ENCODE measurements around the gene RUBCNL. TPM values are rescaled to one million over a fixed set of nuclear protein-coding genes. Genes with fewer than 3 reads are reported as not detected.
A peak's percentile ranks its signal among the peaks of the same experiment; 100 is the strongest.

RUBCNL gene
- total and polyA plus RNA-seq, 7 experiments from 2014 or later, result 0.04 to 5.5 (median 0.30) TPM

- H3K9me3 ChIP-seq (ENCODE audit: control insufficient read depth in 2 of 3, low read length in 3 of 3), result no peaks in the 10 kb centered on the region
- POLR2A ChIA-PET, result interaction anchor here (0.7 to 1.4 kb wide), 3 partner anchors 21 to 162 kb away, joined by 3 to 4 read pairs (median 3); no protein-coding TSS in a partner anchor
These were observed 69.9 kb downstream of the RUBCNL start for GRCh38 chr13:46317120-46317519.

GRCh38 chr13:46315491-46316075 is 71.5 kb downstream of the RUBCNL start:
- no peak for DNase-seq
- Mint-ChIP-seq H3K27me3 (no peaks in the 10 kb centered on the region), H3K36me3 (peaks cover 15 to 49% (median 42%) of the 10 kb centered on the region in 5 donors), H3K27ac (peak overlapping the region in 5 of 9 donors; percentile 0 to 43 (median 3)), H3K9me3 (peaks cover 0 to 12% (median 2%) of the 10 kb centered on the region in 11 donors), H3K4me3 (no peak overlapping the region), H3K4me1 (peaks cover 20 to 60% (median 43%) of the 10 kb centered on the region in 7 donors)
- intact Hi-C loops (cut with micrococcal nuclease), result no loop called here
- Histone ChIP-seq H3K27me3 (ENCODE audit: control insufficient read depth in 2 of 2, insufficient read depth in 2 of 2, low read length in 2 of 2) (no peaks in the 10 kb centered on the region), H3K27ac (ENCODE audit: low read depth, low read length) (no peak overlapping the region), H3K36me3 (ENCODE audit: control insufficient read depth in 2 of 3, insufficient read depth in 3 of 3, low read length in 3 of 3) (peaks cover 0 to 13% (median 0%) of the 10 kb centered on the region in 3 experiments), H3K4me3 (ENCODE audit: low read length) (no peak overlapping the region), H3K4me1 (ENCODE audit: control insufficient read depth in 2 of 2, insufficient read depth in 2 of 2, low read length in 2 of 2) (peaks cover 10 to 16% of the 10 kb centered on the region in 2 donors), H3K9me3 (ENCODE audit: control insufficient read depth in 2 of 3, low read length in 3 of 3) (no peaks in the 10 kb centered on the region)
- ChIA-PET CTCF (interaction anchor here (8.2 kb wide), 1 partner anchor 21 kb away, joined by 108 read pairs; no protein-coding TSS in a partner anchor), POLR2A (interaction anchor here (0.8 to 3.2 kb wide), 2 partner anchors 19 to 133 kb away, joined by 3 to 30 read pairs; no protein-coding TSS in a partner anchor)
- no peak for ATAC-seq

More at GRCh38 chr13:46317120-46317519, 69.9 kb downstream of the RUBCNL start:
- Histone ChIP-seq H3K27ac (ENCODE audit: low read depth, low read length) (no peak overlapping the region), H3K27me3 (ENCODE audit: control insufficient read depth in 2 of 2, insufficient read depth in 2 of 2, low read length in 2 of 2) (no peaks in the 10 kb centered on the region), H3K36me3 (ENCODE audit: control insufficient read depth in 2 of 3, insufficient read depth in 3 of 3, low read length in 3 of 3) (peaks cover 0 to 13% (median 0%) of the 10 kb centered on the region in 3 experiments), H3K4me3 (ENCODE audit: low read length) (no peak overlapping the region), H3K4me1 (ENCODE audit: control insufficient read depth in 2 of 2, insufficient read depth in 2 of 2, low read length in 2 of 2) (peaks cover 18 to 24% of the 10 kb centered on the region in 2 donors)
- intact Hi-C loops (cut with micrococcal nuclease), result no loop called here
- Mint-ChIP-seq H3K27me3 (no peaks in the 10 kb centered on the region), H3K4me3 (no peak overlapping the region), H3K36me3 (peaks cover 11 to 33% (median 30%) of the 10 kb centered on the region in 5 donors), H3K4me1 (peaks cover 32 to 73% (median 56%) of the 10 kb centered on the region in 7 donors), H3K9me3 (peaks cover 0 to 9% (median 0%) of the 10 kb centered on the region in 11 donors), H3K27ac (peak overlapping the region in 1 of 9 donors; percentile 4)
- DNase-seq (no peak), ATAC-seq (no peak)
- CTCF ChIA-PET, result interaction anchor here (8.2 kb wide), 1 partner anchor 23 kb away, joined by 108 read pairs; no protein-coding TSS in a partner anchor

DNA sequence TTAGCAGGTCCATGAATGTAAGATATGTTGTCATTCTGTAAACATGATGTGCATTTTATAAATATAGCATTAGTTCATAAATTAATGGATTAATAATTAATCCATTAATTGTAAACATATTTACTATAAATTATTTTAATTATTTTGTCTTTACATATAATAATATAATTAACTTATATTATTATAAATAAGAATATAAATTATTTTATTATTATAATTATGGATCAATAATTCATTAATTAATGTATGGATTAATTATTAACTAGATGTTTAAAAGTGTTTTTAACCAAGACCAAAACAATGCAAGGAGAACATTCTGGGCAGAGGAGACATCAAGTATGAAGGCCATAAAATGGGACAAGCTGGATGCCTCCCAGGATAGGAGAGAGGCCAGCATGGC is 72.0 kb downstream of the RUBCNL start:
- DNase-seq (no peak), ATAC-seq (no peak)
- H3K4me1 Mint-ChIP-seq, result peaks cover 16 to 55% (median 43%) of the 10 kb centered on the region in 7 donors
- no peak overlapping the region for H3K4me3 Mint-ChIP-seq
- H3K4me1 ChIP-seq (ENCODE audit: control insufficient read depth in 2 of 2, insufficient read depth in 2 of 2, low read length in 2 of 2), result peaks cover 6 to 13% of the 10 kb centered on the region in 2 donors
- H3K36me3 ChIP-seq (ENCODE audit: control insufficient read depth in 2 of 3, insufficient read depth in 3 of 3, low read length in 3 of 3), result peaks cover 0 to 13% (median 0%) of the 10 kb centered on the region in 3 experiments
- no peaks in the 10 kb centered on the region for H3K27me3 Mint-ChIP-seq
- H3K27ac Mint-ChIP-seq, result peak overlapping the region in 4 of 9 donors; percentile 0 to 43 (median 15)
- H3K36me3 Mint-ChIP-seq, result peaks cover 15 to 54% (median 44%) of the 10 kb centered on the region in 5 donors
- peaks cover 0 to under 1% (median 0%) of the 10 kb centered on the region in 3 experiments for H3K9me3 ChIP-seq (ENCODE audit: control insufficient read depth in 2 of 3, low read length in 3 of 3)
- ChIA-PET POLR2A (interaction anchor here (0.8 to 3.2 kb wide), 2 partner anchors 18 to 132 kb away, joined by 3 to 30 read pairs; no protein-coding TSS in a partner anchor), CTCF (interaction anchor here (1.9 to 2.0 kb wide), 2 partner anchors 19 to 25 kb away, joined by 5 to 12 read pairs; no protein-coding TSS in a partner anchor)
- no peak overlapping the region for H3K27ac ChIP-seq (ENCODE audit: low read depth, low read length)
- H3K4me3 ChIP-seq (ENCODE audit: low read length), result no peak overlapping the region
- intact Hi-C loops (cut with micrococcal nuclease), result no loop called here
- peaks cover 0 to 13% (median 5%) of the 10 kb centered on the region in 11 donors for H3K9me3 Mint-ChIP-seq
- H3K27me3 ChIP-seq (ENCODE audit: control insufficient read depth in 2 of 2, insufficient read depth in 2 of 2, low read length in 2 of 2), result no peaks in the 10 kb centered on the region

- ATAC-seq (no peak), DNase-seq (no peak)
- Histone ChIP-seq H3K27ac (ENCODE audit: low read depth, low read length) (no peak overlapping the region), H3K4me1 (ENCODE audit: control insufficient read depth in 2 of 2, insufficient read depth in 2 of 2, low read length in 2 of 2) (peaks cover 6 to 13% of the 10 kb centered on the region in 2 donors), H3K27me3 (ENCODE audit: control insufficient read depth in 2 of 2, insufficient read depth in 2 of 2, low read length in 2 of 2) (no peaks in the 10 kb centered on the region), H3K36me3 (ENCODE audit: control insufficient read depth in 2 of 3, insufficient read depth in 3 of 3, low read length in 3 of 3) (peaks cover 0 to 13% (median 0%) of the 10 kb centered on the region in 3 experiments), H3K4me3 (ENCODE audit: low read length) (no peak overlapping the region), H3K9me3 (ENCODE audit: control insufficient read depth in 2 of 3, low read length in 3 of 3) (peaks cover 0 to 5% (median 0%) of the 10 kb centered on the region in 3 experiments)
- H3K27ac Mint-ChIP-seq, result peak overlapping the region in 2 of 9 donors; percentile 6 to 94
- intact Hi-C loops (cut with micrococcal nuclease), result no loop called here
- ChIA-PET CTCF (interaction anchor here (0.6 to 2.0 kb wide), 4 partner anchors 19 to 336 kb away, joined by 3 to 12 read pairs (median 4); no protein-coding TSS in a partner anchor), POLR2A (interaction anchor here (3.2 kb wide), 1 partner anchor 18 kb away, joined by 30 read pairs; no protein-coding TSS in a partner anchor)
- H3K9me3 Mint-ChIP-seq, result peaks cover 0 to 14% (median 9%) of the 10 kb centered on the region in 11 donors
- peaks cover 16 to 53% (median 40%) of the 10 kb centered on the region in 7 donors for H3K4me1 Mint-ChIP-seq
- no peaks in the 10 kb centered on the region for H3K27me3 Mint-ChIP-seq
- H3K4me3 Mint-ChIP-seq, result peak overlapping the region in 1 of 10 donors; percentile 17
- H3K36me3 Mint-ChIP-seq, result peaks cover 15 to 59% (median 48%) of the 10 kb centered on the region in 5 donors
These were observed 72.5 kb downstream of the RUBCNL start for GRCh38 chr13:46314587-46314986.

GRCh38 chr13:46313432-46314257 is 73.4 kb downstream of the RUBCNL start:
- intact Hi-C loops (cut with micrococcal nuclease), result loop anchor here in 1 of 2 donors (1.0 kb wide), 1 partner anchor 16 kb away; no protein-coding TSS in a partner anchor
- Mint-ChIP-seq H3K27ac (peak overlapping the region; percentile 87 to 94 (median 91)), H3K27me3 (no peaks in the 10 kb centered on the region), H3K4me3 (peak overlapping the region; percentile 21 to 90 (median 79)), H3K4me1 (peaks cover 12 to 44% (median 31%) of the 10 kb centered on the region in 7 donors), H3K36me3 (peaks cover 15 to 60% (median 48%) of the 10 kb centered on the region in 5 donors), H3K9me3 (peaks cover 0 to 18% (median 9%) of the 10 kb centered on the region in 11 donors)
- Histone ChIP-seq H3K9me3 (ENCODE audit: control insufficient read depth in 2 of 3, low read length in 3 of 3) (peaks cover 0 to 5% (median 0%) of the 10 kb centered on the region in 3 experiments), H3K36me3 (ENCODE audit: control insufficient read depth in 2 of 3, insufficient read depth in 3 of 3, low read length in 3 of 3) (peaks cover 0 to 13% (median 0%) of the 10 kb centered on the region in 3 experiments), H3K4me1 (ENCODE audit: control insufficient read depth in 2 of 2, insufficient read depth in 2 of 2, low read length in 2 of 2) (peaks cover 6 to 13% of the 10 kb centered on the region in 2 donors), H3K4me3 (ENCODE audit: low read length) (no peak overlapping the region), H3K27me3 (ENCODE audit: control insufficient read depth in 2 of 2, insufficient read depth in 2 of 2, low read length in 2 of 2) (no peaks in the 10 kb centered on the region), H3K27ac (ENCODE audit: low read depth, low read length) (peak overlapping the region; percentile 55)
- ATAC-seq, result peak; percentile 38
- no peak for DNase-seq
- ChIA-PET CTCF (interaction anchor here (0.6 to 2.0 kb wide), 4 partner anchors 18 to 335 kb away, joined by 3 to 12 read pairs (median 4); no protein-coding TSS in a partner anchor), POLR2A (interaction anchor here (0.6 to 3.2 kb wide), 4 partner anchors 15 to 139 kb away, joined by 3 to 30 read pairs (median 3); no protein-coding TSS in a partner anchor)

Measured in naive thymus-derived CD4-positive, alpha-beta T cell (primary cell).